ENCODE results near the gene NR1D2. TPM values are rescaled to one million over a fixed set of nuclear protein-coding genes. Genes with fewer than 3 reads are reported as not detected.

Gene NR1D2
- total RNA-seq, 1 experiment from 2014 or later, result 23.9 TPM

GRCh38 chr3:24002129-24002528 is 57.0 kb downstream of the NR1D2 start:
- no peak overlapping the region for H3K4me3 ChIP-seq (ENCODE audit: low read depth, low read length)
- no peak for DNase-seq
- intact Hi-C loops (cut with micrococcal nuclease; ENCODE audit: unreplicated experiment), result no loop called here
- no TSS peak for BruUV-seq (replicated peaks)
- H3K4me1 ChIP-seq, result no peaks in the 10 kb centered on the region
- no peaks in the 10 kb centered on the region for H3K9me3 Mint-ChIP-seq (ENCODE audit: unreplicated experiment)
- H3K9me3 ChIP-seq, result no peaks in the 10 kb centered on the region
- ChIA-PET POLR2A (no interaction called here), CTCF (interaction anchor here (0.8 kb wide), 1 partner anchor 679 kb away, joined by 3 read pairs; no protein-coding TSS in a partner anchor)
- no peaks in the 10 kb centered on the region for H3K36me3 ChIP-seq (ENCODE audit: control insufficient read depth, insufficient read depth, low read length)
- no peaks in the 10 kb centered on the region for H3K27me3 ChIP-seq (replicated peaks; ENCODE audit: control insufficient read depth, insufficient read depth, low read length)
- no peak for TF ChIP-seq CTCF (IDR thresholded peaks at IDR 0.05; ENCODE audit: insufficient read depth in 1 of 2, low read depth in 1 of 2, low read length in 1 of 2, severe bottlenecking in 1 of 2, unreplicated experiment in 1 of 2)
- no peaks in the 10 kb centered on the region for H3K36me3 Mint-ChIP-seq (ENCODE audit: insufficient read depth, unreplicated experiment)
- no peak overlapping the region for H3K4me3 Mint-ChIP-seq (ENCODE audit: unreplicated experiment)
- no peaks in the 10 kb centered on the region for H3K27me3 Mint-ChIP-seq (ENCODE audit: insufficient read depth, unreplicated experiment)
- no peak overlapping the region for H3K27ac Mint-ChIP-seq (ENCODE audit: unreplicated experiment)
- peaks cover 5% of the 10 kb centered on the region for H3K4me1 Mint-ChIP-seq (ENCODE audit: low read depth, unreplicated experiment)

GRCh38 chr3:24003466-24003865 is 58.4 kb downstream of the NR1D2 start:
- no peaks in the 10 kb centered on the region for H3K9me3 Mint-ChIP-seq (ENCODE audit: unreplicated experiment)
- no peaks in the 10 kb centered on the region for H3K36me3 ChIP-seq (ENCODE audit: control insufficient read depth, insufficient read depth, low read length)
- ChIA-PET CTCF (no interaction called here), POLR2A (no interaction called here)
- no peaks in the 10 kb centered on the region for H3K27me3 ChIP-seq (replicated peaks; ENCODE audit: control insufficient read depth, insufficient read depth, low read length)
- no peaks in the 10 kb centered on the region for H3K4me1 ChIP-seq
- no peak for TF ChIP-seq CTCF (IDR thresholded peaks at IDR 0.05; ENCODE audit: insufficient read depth in 1 of 2, low read depth in 1 of 2, low read length in 1 of 2, severe bottlenecking in 1 of 2, unreplicated experiment in 1 of 2)
- peaks cover 5% of the 10 kb centered on the region for H3K4me1 Mint-ChIP-seq (ENCODE audit: low read depth, unreplicated experiment)
- no peak overlapping the region for H3K27ac Mint-ChIP-seq (ENCODE audit: unreplicated experiment)
- no peaks in the 10 kb centered on the region for H3K36me3 Mint-ChIP-seq (ENCODE audit: insufficient read depth, unreplicated experiment)
- intact Hi-C loops (cut with micrococcal nuclease; ENCODE audit: unreplicated experiment), result no loop called here
- H3K4me3 ChIP-seq (ENCODE audit: low read depth, low read length), result no peak overlapping the region
- no peak overlapping the region for H3K4me3 Mint-ChIP-seq (ENCODE audit: unreplicated experiment)
- H3K27me3 Mint-ChIP-seq (ENCODE audit: insufficient read depth, unreplicated experiment), result no peaks in the 10 kb centered on the region
- H3K9me3 ChIP-seq, result no peaks in the 10 kb centered on the region
- BruUV-seq (replicated peaks), result no TSS peak
- no peak for DNase-seq

GRCh38 chr3:24004171-24004938 is 59.3 kb downstream of the NR1D2 start:
- no peak for DNase-seq
- H3K9me3 Mint-ChIP-seq (ENCODE audit: unreplicated experiment), result no peaks in the 10 kb centered on the region
- no peak overlapping the region for H3K4me3 ChIP-seq (ENCODE audit: low read depth, low read length)
- no peak for TF ChIP-seq CTCF (IDR thresholded peaks at IDR 0.05; ENCODE audit: insufficient read depth in 1 of 2, low read depth in 1 of 2, low read length in 1 of 2, severe bottlenecking in 1 of 2, unreplicated experiment in 1 of 2)
- no peak overlapping the region for H3K27ac Mint-ChIP-seq (ENCODE audit: unreplicated experiment)
- no peak overlapping the region for H3K4me3 Mint-ChIP-seq (ENCODE audit: unreplicated experiment)
- no peaks in the 10 kb centered on the region for H3K36me3 Mint-ChIP-seq (ENCODE audit: insufficient read depth, unreplicated experiment)
- no peaks in the 10 kb centered on the region for H3K9me3 ChIP-seq
- no peaks in the 10 kb centered on the region for H3K4me1 Mint-ChIP-seq (ENCODE audit: low read depth, unreplicated experiment)
- H3K4me1 ChIP-seq, result no peaks in the 10 kb centered on the region
- intact Hi-C loops (cut with micrococcal nuclease; ENCODE audit: unreplicated experiment), result no loop called here
- H3K27me3 Mint-ChIP-seq (ENCODE audit: insufficient read depth, unreplicated experiment), result no peaks in the 10 kb centered on the region
- no peaks in the 10 kb centered on the region for H3K27me3 ChIP-seq (replicated peaks; ENCODE audit: control insufficient read depth, insufficient read depth, low read length)
- POLR2A ChIA-PET, result no interaction called here
- no peaks in the 10 kb centered on the region for H3K36me3 ChIP-seq (ENCODE audit: control insufficient read depth, insufficient read depth, low read length)
- no TSS peak for BruUV-seq (replicated peaks)
- CTCF ChIA-PET, result interaction anchor here (0.6 kb wide), 1 partner anchor 59 kb away, joined by 4 read pairs; no protein-coding TSS in a partner anchor
